Activated CD8-positive, alpha-beta memory T cell treated with anti-CD3 and anti-CD28 coated beads, Interleukin-2, amount 10 ng/mL, durations not matched to agents 7 days and 5 days (primary cell): ENCODE results near the gene TSPAN15. TPM values are rescaled to one million over a fixed set of nuclear protein-coding genes. Genes with fewer than 3 reads are reported as not detected.

ENCODE experiments used
- ATAC-seq: fragments of 150-1000 bp; cut with Tn5 transposase; one replicate; pipeline ENCODE4 v1.10.0; 2021; ENCODE audit warnings: moderate library complexity
- CTCF ChIA-PET: fragments of 350-600 bp; sonication (Branson Sonifier 250); formaldehyde crosslinking; loops from one replicate; lab custom pipeline; 2021; ENCODE audit warnings: antibody characterized with exemption; lab: Charles Lee
- DNase-seq: peaks from one replicate; pipeline ENCODE4 v3.0.0-alpha.2; 2020
- H3K27ac Mint-ChIP-seq: one replicate; pipeline ENCODE4 v1.8.0; 2021; ENCODE audit warnings: mild to moderate bottlenecking, mixed read lengths
- H3K27me3 Mint-ChIP-seq: one replicate; pipeline ENCODE4 v1.8.0; 2021; ENCODE audit warnings: mixed read lengths
- H3K36me3 Mint-ChIP-seq: one replicate; pipeline ENCODE4 v1.8.0; 2021; ENCODE audit warnings: mild to moderate bottlenecking, mixed read lengths
- H3K4me1 Mint-ChIP-seq: one replicate; pipeline ENCODE4 v1.8.0; 2021; ENCODE audit warnings: mixed read lengths
- H3K4me3 Mint-ChIP-seq: one replicate; pipeline ENCODE4 v1.8.0; 2021; ENCODE audit warnings: mild to moderate bottlenecking, moderate library complexity, mixed read lengths
- H3K9me3 Mint-ChIP-seq: one replicate; pipeline ENCODE4 v1.8.0; 2022; ENCODE audit warnings: low read depth, mixed read lengths
- total RNA-seq, 2 experiments: library from RNA; stranded (reverse); gene quantifications; one replicate each; pipeline ENCODE4 v1.2.3, GENCODE V29; 2021

TSPAN15 gene
- total RNA-seq, 2 experiments from 2014 or later = 2.5 to 4.2 TPM

DNA sequence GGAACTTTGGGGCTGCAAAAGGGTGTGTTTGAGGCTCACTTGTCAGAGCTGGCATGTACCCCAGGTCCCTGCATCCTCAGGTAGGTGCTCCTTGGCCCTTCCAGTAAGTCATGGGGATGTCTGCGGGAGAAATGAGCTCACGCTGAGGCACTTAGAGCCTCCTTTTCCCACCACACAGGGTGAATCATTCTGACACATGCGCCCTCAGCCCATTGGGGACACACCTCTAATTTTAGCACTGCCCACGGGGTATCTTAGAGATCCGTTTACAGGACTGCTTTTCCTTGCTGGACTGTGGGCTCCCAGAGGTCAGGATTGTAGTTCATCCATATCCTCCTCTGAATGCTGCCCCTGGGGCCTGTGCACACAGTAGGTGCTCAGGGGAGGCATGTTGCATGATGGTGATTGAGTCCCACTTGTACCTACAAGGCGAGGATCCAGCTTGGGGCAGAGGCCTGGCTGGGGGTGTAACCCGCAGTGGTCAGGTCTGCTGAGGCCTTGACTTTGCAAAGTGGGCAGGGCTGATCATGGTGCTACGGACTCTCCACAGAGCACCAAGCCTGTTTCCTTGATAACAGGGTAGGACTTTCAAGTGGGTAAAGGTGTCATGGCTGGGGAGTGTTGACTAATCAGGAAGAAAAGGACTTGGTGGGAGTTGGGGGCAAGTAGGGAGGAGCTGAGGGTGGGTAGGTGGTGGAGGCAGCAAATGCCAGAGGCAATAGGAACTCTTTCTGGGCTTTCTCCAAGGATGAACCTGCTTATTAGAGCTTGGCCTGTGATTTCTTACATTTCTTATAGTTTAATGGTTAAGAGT lies 5.8 kb downstream of the TSPAN15 start:
- ATAC-seq (no peak), DNase-seq (no peak)
- Mint-ChIP-seq H3K27me3 (peaks cover 9% of the 10 kb centered on the region), H3K36me3 (no peaks in the 10 kb centered on the region), H3K9me3 (no peaks in the 10 kb centered on the region), H3K27ac (no peak overlapping the region), H3K4me1 (peaks cover 6% of the 10 kb centered on the region), H3K4me3 (no peak overlapping the region)
- CTCF ChIA-PET = interaction anchor here (1.1 to 2.1 kb wide), 3 partner anchors 9 to 58 kb away, joined by 3 to 6 read pairs (median 3); no protein-coding TSS in a partner anchor

DNA sequence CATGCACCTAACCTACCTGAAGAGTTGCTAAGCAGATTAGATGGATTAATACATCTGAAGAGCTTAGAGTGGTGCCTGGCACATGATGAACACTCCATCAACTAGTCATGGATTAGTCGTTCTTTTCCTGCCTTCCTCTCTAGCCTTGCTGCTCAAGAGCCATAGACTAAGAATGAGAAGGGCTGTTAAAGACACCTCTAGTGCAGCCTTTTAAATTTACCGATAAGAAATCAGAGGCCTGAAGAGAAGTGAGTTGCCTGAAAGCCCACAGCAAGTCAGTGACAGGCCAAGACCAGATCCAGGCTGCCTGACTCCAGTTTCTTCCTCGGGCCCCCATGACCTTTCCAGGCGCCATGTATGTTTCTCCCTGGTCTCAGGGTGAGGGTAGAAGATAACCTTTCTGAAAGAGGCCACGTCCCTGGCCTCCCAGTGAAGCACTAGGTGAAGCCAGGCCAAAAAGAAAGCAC lies 6.5 kb downstream of the TSPAN15 start:
- Mint-ChIP-seq H3K27me3 (peaks cover 1% of the 10 kb centered on the region), H3K9me3 (no peaks in the 10 kb centered on the region), H3K36me3 (no peaks in the 10 kb centered on the region), H3K27ac (no peak overlapping the region), H3K4me3 (no peak overlapping the region), H3K4me1 (peaks cover 4% of the 10 kb centered on the region)
- CTCF ChIA-PET = interaction anchor here (1.1 to 2.1 kb wide), 3 partner anchors 8 to 57 kb away, joined by 3 to 6 read pairs (median 3); no protein-coding TSS in a partner anchor
- ATAC-seq = no peak
- no peak for DNase-seq

DNA sequence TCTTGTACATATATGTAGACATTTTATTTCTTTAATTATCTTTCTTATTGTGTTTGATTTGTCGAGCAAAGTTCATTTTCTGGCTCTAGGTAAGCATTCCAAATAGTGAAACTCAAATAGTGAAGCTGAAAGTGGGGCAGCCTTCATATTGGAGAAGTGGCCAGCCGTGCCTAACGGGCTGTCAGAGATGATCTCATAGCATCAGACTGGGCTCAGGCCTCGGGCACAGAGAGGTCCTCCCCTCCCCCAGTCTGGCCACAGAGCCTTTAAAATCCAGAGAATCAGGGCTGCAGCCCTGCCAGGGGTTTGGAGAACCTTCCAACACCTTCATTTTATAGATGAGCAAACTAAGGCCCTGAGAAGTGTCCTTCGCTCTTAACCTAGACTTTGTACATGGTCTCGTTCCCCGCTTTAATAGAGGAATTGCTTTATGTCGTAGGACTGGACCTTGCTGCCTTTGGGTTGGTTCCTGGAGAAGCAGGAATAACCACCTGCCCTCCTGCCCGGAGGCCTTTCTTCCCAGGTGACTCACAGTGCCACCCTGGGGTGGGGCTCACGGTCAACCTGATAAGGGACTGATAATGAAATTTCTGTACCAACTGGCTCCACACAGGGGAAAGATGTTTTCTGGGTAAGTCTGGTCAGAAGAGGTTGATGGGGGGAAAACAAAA lies 7.3 kb downstream of the TSPAN15 start:
- no peaks in the 10 kb centered on the region for H3K9me3 Mint-ChIP-seq
- H3K36me3 Mint-ChIP-seq = no peaks in the 10 kb centered on the region
- ATAC-seq = no peak
- H3K4me3 Mint-ChIP-seq = no peak overlapping the region
- CTCF ChIA-PET = no interaction called here
- H3K27ac Mint-ChIP-seq = no peak overlapping the region
- no peaks in the 10 kb centered on the region for H3K27me3 Mint-ChIP-seq
- no peak for DNase-seq
- H3K4me1 Mint-ChIP-seq = peaks cover 11% of the 10 kb centered on the region

DNA sequence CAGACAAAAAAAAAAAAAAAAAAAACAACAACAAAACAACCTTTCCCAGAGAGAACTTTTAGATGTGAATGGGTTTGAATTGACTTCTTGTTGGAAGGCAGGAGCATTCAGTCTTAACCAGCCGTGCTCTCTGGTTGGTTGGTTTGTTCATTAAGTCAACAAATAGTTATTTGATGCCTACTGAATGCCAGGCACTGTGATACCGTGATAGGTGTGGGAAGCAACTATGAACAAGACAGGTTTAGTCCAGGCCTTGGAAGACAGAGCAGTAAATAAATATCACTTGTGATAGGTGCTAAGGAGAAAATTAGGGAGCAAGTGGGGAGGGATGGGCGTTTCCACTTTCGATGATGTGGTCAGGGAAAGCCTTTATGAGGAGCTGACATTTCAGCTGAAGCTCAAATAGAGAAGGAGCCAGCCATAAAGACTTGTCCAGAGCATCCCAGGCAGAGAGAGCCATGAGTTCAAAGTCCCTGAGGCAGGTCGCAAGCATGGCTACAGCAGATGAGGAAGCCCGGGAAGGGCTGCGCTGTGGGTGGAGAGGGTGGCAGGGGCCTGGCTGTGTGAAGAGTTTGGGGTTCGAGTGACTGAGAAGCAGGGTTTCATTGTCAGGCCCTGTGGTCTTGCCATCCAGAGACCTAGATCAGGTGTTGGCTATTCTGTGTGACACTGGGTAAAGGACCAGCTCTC lies 8.0 kb downstream of the TSPAN15 start:
- no peak for DNase-seq
- Mint-ChIP-seq H3K4me3 (no peak overlapping the region), H3K9me3 (no peaks in the 10 kb centered on the region), H3K4me1 (peaks cover 17% of the 10 kb centered on the region), H3K27me3 (no peaks in the 10 kb centered on the region), H3K27ac (no peak overlapping the region), H3K36me3 (no peaks in the 10 kb centered on the region)
- CTCF ChIA-PET = interaction anchor here (2.1 kb wide), 1 partner anchor 8 kb away, joined by 5 read pairs; the partner anchor contains the start of gene TSPAN15
- no peak for ATAC-seq

DNA sequence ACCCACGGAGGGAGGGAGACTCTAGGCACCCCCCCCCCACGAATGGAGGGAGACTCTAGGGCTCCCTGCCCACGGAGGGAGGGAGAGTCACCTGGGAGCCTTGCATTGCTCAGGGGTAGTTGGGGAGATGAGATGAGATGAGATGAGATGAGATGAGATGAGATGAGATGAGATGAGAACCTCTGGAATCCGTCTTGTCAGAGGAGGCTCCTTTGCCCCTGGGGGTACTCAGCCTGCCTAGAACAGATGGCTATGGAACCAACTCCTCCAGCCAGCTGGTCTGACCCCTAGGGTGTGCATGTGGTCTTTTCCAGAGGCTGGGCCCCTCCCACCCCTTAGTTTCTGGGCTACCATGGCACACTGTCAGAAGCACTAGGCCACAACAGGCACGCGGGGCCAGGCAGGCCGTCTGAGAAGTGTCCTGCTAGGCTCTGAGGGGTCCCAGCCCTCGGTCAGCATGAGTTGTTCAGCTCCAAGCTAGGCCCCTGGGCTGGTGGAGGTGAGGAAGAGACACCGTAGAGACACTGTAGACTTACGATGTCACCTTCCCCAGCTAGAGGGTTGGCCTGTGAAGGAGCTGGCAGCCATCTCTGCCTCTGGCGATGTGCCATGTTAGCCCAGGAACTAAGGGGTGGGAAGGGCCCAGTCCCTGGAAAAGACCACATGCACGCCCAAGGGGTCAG lies 8.8 kb downstream of the TSPAN15 start:
- ATAC-seq (no peak), DNase-seq (no peak)
- Mint-ChIP-seq H3K9me3 (no peaks in the 10 kb centered on the region), H3K4me3 (no peak overlapping the region), H3K4me1 (peaks cover 25% of the 10 kb centered on the region), H3K36me3 (no peaks in the 10 kb centered on the region), H3K27ac (no peak overlapping the region), H3K27me3 (no peaks in the 10 kb centered on the region)
- CTCF ChIA-PET = interaction anchor here (2.1 kb wide), 1 partner anchor 8 kb away, joined by 5 read pairs; the partner anchor contains the start of gene TSPAN15

DNA sequence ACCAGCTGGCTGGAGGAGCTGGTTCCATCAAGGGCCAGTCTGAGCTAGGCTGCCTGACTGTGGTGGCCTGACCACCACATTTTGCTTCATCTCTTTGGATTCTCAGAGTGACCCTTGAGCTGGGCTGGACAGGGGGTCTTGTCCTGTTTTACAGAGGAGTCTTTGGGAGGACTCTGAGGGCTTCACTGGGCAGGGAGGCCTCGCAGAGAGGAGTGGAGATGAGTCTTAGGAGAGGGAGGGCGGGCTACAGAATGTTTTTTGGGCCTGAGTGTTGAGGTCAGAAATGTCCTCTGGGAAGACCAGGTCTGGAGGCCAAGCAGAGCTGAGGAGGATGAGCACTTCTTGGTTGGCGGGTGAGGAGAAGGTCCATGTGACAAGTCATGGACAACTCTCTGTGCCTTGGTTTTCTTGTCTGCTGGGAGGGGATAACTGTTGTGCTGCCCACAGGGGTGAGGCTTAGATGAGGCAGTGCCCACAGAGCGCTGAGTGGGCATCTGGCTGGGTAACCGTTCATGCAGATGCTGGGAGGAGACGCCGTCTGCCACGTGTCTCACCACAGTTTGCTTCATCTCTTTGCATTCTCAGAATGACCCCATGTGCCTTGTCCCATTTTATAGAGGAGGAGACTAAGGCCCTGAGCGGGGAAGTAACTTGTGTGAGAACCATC lies 9.4 kb downstream of the TSPAN15 start:
- Mint-ChIP-seq H3K36me3 (no peaks in the 10 kb centered on the region), H3K27ac (no peak overlapping the region), H3K4me1 (peaks cover 32% of the 10 kb centered on the region), H3K27me3 (no peaks in the 10 kb centered on the region), H3K9me3 (no peaks in the 10 kb centered on the region), H3K4me3 (no peak overlapping the region)
- ATAC-seq (no peak), DNase-seq (no peak)
- CTCF ChIA-PET = interaction anchor here (2.1 kb wide), 1 partner anchor 9 kb away, joined by 5 read pairs; the partner anchor contains the start of gene TSPAN15

DNA sequence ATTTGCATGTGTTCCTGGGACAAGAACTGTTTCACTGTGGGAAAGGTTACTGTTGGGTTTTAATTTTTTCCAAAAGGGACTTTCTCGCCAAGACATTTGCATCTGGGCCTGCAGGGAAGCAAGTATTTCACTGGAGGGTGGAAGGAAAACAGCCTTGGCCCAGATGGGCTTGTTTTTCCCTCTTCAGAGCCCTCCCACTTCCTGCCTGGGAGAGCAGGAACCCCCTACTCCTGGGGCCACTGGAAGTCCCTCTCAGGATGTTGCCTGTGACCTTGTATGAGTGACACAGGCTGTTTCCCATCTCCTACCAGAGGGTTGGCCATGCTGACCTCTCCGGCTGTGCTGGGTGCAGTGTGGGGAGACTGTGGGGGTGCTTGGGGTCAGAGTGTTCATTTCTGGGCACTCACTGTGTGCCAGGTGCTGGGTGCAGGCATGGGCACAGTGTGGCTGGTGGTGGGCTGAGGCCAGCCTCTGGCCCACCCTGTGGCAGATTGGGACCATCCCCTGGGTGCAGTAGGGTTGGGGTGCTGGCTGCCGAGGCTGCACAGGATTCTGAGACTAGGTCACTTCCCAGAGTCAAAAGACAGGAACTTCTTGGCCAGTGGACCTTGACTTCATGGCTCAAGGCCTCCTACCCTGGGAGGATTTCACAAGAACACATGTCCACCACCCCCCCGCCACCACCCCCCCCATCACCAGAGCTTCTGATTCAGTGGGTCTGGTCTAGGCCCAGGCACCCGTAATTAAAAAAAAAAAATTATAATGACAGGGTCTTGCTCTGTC lies 10.2 kb downstream of the TSPAN15 start:
- DNase-seq = no peak
- Mint-ChIP-seq H3K4me3 (no peak overlapping the region), H3K27me3 (no peaks in the 10 kb centered on the region), H3K27ac (no peak overlapping the region), H3K9me3 (no peaks in the 10 kb centered on the region), H3K36me3 (no peaks in the 10 kb centered on the region), H3K4me1 (peaks cover 39% of the 10 kb centered on the region)
- CTCF ChIA-PET = interaction anchor here (1.3 to 2.1 kb wide), 2 partner anchors 10 to 53 kb away, joined by 4 to 5 read pairs; partner anchors contain the start of gene TSPAN15
- ATAC-seq = no peak

DNA sequence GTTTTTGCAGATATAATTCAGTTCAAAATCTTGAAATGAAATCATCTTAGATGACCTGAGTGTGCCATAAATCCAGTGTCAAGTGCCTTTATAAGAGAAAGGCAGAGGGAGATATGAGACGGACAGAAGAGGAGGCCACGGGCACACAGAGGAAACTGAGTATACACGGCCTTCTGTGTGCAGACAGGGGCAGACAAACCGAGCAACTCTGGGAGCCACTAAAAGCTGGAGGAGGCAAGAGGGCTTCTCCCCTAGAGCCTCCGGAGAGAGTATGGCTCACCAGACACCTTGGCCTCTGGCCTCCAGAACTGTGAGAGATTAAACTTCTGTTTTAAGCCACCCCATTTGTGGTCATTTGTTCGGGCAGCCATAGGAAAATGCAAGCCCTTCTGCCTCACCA lies 12.6 kb downstream of the TSPAN15 start:
- H3K36me3 Mint-ChIP-seq = no peaks in the 10 kb centered on the region
- H3K4me1 Mint-ChIP-seq = peaks cover 53% of the 10 kb centered on the region
- no peaks in the 10 kb centered on the region for H3K9me3 Mint-ChIP-seq
- H3K4me3 Mint-ChIP-seq = no peak overlapping the region
- DNase-seq (no peak), ATAC-seq (no peak)
- H3K27ac Mint-ChIP-seq = no peak overlapping the region
- CTCF ChIA-PET = interaction anchor here (1.5 to 2.8 kb wide), 4 partner anchors 14 to 43 kb away, joined by 4 to 16 read pairs (median 10); partner anchors contain the start of gene TSPAN15
- no peaks in the 10 kb centered on the region for H3K27me3 Mint-ChIP-seq

DNA sequence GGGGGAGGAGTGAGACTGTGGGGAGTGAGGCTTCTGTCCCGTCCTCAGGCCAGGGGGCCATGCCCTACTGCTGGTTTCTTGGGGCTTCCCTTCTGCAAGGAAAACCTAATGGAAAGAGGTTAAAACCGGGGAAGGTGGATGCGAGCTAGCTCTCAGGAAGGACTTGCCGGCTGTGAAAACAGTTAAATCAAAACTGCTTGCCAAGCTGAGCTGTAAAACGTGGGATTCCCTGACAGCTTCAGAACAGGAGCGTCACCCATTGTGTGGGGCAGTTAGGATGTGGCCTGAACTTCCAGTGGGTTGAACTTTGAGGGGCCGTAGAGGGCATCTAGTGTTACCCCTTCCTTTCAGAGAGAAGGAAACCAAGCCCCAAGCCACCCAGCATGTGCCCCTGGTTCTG lies 13.1 kb downstream of the TSPAN15 start:
- CTCF ChIA-PET = interaction anchor here (1.0 to 2.8 kb wide), 7 partner anchors 10 to 56 kb away, joined by 3 to 16 read pairs (median 4); no protein-coding TSS in a partner anchor
- Mint-ChIP-seq H3K4me1 (peaks cover 53% of the 10 kb centered on the region), H3K27ac (peak overlapping the region; percentile 88), H3K27me3 (no peaks in the 10 kb centered on the region), H3K4me3 (no peak overlapping the region), H3K36me3 (no peaks in the 10 kb centered on the region), H3K9me3 (no peaks in the 10 kb centered on the region)
- DNase-seq = no peak
- no peak for ATAC-seq

DNA sequence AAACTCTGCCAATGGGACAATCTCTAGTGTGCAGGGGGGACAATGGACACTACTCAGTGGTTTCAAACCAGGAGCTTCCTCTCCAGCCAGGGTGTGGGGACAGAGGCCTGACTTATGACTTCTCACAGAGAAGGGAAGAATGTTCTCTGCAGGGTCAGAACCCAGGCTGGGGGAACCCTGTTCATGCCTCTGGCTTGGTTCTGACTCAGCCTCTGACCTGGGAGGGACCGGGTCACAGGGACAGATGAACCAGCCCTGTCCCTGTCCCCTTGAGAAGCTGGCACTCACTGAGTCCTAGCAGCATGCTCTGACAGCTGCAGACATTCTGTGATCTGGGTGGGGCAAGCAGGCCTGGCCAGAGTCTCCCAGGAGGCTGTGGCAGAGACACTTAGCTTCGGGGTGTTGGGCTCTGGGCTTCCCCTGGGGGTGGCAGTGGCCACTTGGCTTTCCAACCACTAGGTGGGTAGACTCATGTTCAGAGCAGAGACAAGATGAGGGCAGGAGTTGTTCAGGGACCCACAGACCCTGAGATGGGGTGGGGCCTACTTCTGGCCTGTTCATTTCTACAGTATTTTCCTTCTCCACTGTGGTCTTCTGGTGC lies 13.6 kb downstream of the TSPAN15 start:
- ATAC-seq = peak; percentile 61
- H3K9me3 Mint-ChIP-seq = no peaks in the 10 kb centered on the region
- H3K36me3 Mint-ChIP-seq = no peaks in the 10 kb centered on the region
- peaks cover 53% of the 10 kb centered on the region for H3K4me1 Mint-ChIP-seq
- peak; percentile 51 for DNase-seq
- peak overlapping the region; percentile 88 for H3K27ac Mint-ChIP-seq
- no peaks in the 10 kb centered on the region for H3K27me3 Mint-ChIP-seq
- H3K4me3 Mint-ChIP-seq = no peak overlapping the region
- CTCF ChIA-PET = interaction anchor here (1.0 to 2.8 kb wide), 9 partner anchors 10 to 180 kb away, joined by 3 to 16 read pairs (median 6); no protein-coding TSS in a partner anchor

DNA sequence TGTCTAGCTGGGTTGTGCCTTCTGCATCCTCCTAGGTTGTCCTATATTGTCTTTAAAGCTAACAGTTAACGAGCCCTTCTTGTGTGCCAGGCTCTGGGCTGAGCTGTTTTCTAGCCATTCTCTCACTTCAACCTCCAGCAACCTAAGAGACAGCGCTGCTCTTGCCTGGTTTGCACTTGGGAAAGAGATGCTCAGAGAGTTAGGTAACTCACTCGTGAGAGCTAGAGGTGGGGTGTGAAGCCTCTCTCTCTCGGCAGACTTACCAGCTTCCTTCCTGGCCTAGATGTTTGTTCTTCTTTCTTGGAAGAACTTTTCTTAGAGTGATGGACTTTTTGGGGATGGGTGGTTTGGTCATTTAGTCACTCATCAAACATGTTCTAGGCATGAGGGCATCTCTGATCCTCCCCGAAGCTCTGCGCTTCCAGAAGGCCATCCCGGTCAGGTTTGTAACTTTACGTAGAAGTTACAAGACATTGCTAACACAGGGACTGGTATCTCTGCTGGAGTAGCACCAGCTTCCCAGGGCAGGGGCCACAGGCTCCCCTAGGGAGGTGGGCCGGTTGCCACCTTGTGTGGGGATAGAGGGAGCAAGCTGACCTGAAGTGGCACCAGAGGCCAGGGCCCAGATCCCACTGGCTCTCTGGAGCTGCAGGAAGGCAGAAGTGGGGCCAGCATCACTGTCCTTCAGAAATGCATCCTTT lies 14.3 kb downstream of the TSPAN15 start:
- Mint-ChIP-seq H3K9me3 (no peaks in the 10 kb centered on the region), H3K36me3 (no peaks in the 10 kb centered on the region), H3K27me3 (peaks cover 2% of the 10 kb centered on the region), H3K4me1 (peaks cover 53% of the 10 kb centered on the region), H3K27ac (peak overlapping the region; percentile 88), H3K4me3 (no peak overlapping the region)
- CTCF ChIA-PET = interaction anchor here (0.9 to 2.8 kb wide), 12 partner anchors 8 to 179 kb away, joined by 3 to 16 read pairs (median 4); partner anchors contain the start of gene TSPAN15
- peak; percentile 55 for ATAC-seq
- no peak for DNase-seq
